ENCODE data around the gene RCC1. TPM values are rescaled to one million over a fixed set of nuclear protein-coding genes. Genes with fewer than 3 reads are reported as not detected.

Gene RCC1
- total RNA-seq, 1 donor from 2014 or later = 23.7 TPM

DNA sequence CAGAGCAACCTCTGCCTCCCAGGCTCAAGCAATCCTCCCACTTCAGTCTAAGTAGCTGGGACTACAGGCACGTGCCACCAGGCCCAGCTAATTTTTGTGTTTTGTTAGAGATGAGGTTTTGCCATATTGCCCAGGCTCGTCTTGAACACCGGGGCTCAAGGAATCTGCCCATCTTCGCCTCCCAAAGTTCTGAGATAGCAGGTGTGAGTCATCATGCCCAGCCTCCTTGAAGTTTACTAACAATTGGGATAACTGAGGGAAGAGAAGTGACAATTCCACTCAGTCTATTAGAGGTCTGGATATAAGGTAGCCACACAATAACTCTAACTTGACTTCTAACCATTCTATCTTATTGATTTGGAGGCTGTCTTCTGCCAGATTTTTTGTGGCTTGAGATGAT, 6.3 kb upstream of the RCC1 start:
- Mint-ChIP-seq H3K4me1 (ENCODE audit: low read depth, unreplicated experiment) (no peaks in the 10 kb centered on the region), H3K9me3 (ENCODE audit: unreplicated experiment) (no peaks in the 10 kb centered on the region), H3K4me3 (ENCODE audit: unreplicated experiment) (no peak overlapping the region), H3K27me3 (ENCODE audit: low read depth, unreplicated experiment) (no peaks in the 10 kb centered on the region), H3K36me3 (ENCODE audit: low read depth, unreplicated experiment) (peaks cover 11% of the 10 kb centered on the region), H3K27ac (ENCODE audit: unreplicated experiment) (no peak overlapping the region)
- DNase-seq (ENCODE audit: low read depth) (no peak), FAIRE-seq (no peak)
- H3K36me3 ChIP-seq (ENCODE audit: insufficient read depth, low read length) = peaks cover 13% of the 10 kb centered on the region
- H3K27me3 ChIP-seq (ENCODE audit: insufficient read depth, low read length) = no peaks in the 10 kb centered on the region
- no peak overlapping the region for H2AFZ ChIP-seq (ENCODE audit: low read depth, low read length)
- no peak overlapping the region for H3K27ac ChIP-seq (ENCODE audit: low read depth, low read length)
- no peak for TF ChIP-seq EZH2 (IDR thresholded peaks at IDR 0.05; ENCODE audit: insufficient read depth, low read length)
- TF ChIP-seq, protein P1, sequence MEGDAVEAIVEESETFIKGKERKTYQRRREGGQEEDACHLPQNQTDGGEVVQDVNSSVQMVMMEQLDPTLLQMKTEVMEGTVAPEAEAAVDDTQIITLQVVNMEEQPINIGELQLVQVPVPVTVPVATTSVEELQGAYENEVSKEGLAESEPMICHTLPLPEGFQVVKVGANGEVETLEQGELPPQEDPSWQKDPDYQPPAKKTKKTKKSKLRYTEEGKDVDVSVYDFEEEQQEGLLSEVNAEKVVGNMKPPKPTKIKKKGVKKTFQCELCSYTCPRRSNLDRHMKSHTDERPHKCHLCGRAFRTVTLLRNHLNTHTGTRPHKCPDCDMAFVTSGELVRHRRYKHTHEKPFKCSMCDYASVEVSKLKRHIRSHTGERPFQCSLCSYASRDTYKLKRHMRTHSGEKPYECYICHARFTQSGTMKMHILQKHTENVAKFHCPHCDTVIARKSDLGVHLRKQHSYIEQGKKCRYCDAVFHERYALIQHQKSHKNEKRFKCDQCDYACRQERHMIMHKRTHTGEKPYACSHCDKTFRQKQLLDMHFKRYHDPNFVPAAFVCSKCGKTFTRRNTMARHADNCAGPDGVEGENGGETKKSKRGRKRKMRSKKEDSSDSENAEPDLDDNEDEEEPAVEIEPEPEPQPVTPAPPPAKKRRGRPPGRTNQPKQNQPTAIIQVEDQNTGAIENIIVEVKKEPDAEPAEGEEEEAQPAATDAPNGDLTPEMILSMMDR (IDR thresholded peaks at IDR 0.05; ENCODE audit: insufficient read depth, low read depth, low read length) = no peak
- H3K4me3 ChIP-seq (ENCODE audit: insufficient read depth, low read depth, low read length) = no peak overlapping the region
- H3K4me1 ChIP-seq (ENCODE audit: insufficient read depth, low read length) = no peaks in the 10 kb centered on the region
- H4K20me1 ChIP-seq (ENCODE audit: insufficient read depth, low read length) = no peaks in the 10 kb centered on the region
- no peak overlapping the region for H3K9ac ChIP-seq (ENCODE audit: low read length)
- H3K79me2 ChIP-seq (ENCODE audit: insufficient read depth, low read length) = no peaks in the 10 kb centered on the region
- H3K9me3 ChIP-seq (ENCODE audit: insufficient read depth, low read depth, low read length) = no peaks in the 10 kb centered on the region
- H3K4me2 ChIP-seq (ENCODE audit: low read length) = no peak overlapping the region

DNA sequence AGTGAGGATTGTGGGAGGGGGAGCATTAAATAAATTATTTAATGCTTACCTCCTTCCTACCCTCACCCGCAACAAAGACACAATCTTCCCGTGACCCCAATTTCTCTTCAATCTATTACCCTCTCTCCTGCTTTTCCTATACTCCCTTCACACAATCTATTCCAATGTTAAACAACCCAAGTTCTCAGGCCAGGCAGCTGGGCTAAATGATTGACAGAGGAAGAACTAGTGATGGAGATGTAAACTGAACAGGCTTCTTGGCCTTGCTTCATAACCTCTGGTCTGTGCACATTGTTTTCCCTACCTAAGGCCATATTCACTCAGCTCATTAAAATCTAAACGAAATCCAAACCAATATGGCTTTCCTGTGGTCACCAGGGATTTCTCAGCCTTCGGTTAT, 3.9 kb upstream of the RCC1 start:
- Mint-ChIP-seq H3K9me3 (ENCODE audit: unreplicated experiment) (no peaks in the 10 kb centered on the region), H3K36me3 (ENCODE audit: low read depth, unreplicated experiment) (peaks cover 12% of the 10 kb centered on the region), H3K4me3 (ENCODE audit: unreplicated experiment) (no peak overlapping the region), H3K27ac (ENCODE audit: unreplicated experiment) (no peak overlapping the region), H3K4me1 (ENCODE audit: low read depth, unreplicated experiment) (no peaks in the 10 kb centered on the region), H3K27me3 (ENCODE audit: low read depth, unreplicated experiment) (no peaks in the 10 kb centered on the region)
- Histone ChIP-seq H3K79me2 (ENCODE audit: insufficient read depth, low read length) (peaks cover 14% of the 10 kb centered on the region), H2AFZ (ENCODE audit: low read depth, low read length) (no peak overlapping the region), H4K20me1 (ENCODE audit: insufficient read depth, low read length) (peaks cover 4% of the 10 kb centered on the region), H3K27me3 (ENCODE audit: insufficient read depth, low read length) (no peaks in the 10 kb centered on the region), H3K27ac (ENCODE audit: low read depth, low read length) (no peak overlapping the region), H3K4me2 (ENCODE audit: low read length) (no peak overlapping the region), H3K36me3 (ENCODE audit: insufficient read depth, low read length) (peaks cover 5% of the 10 kb centered on the region), H3K4me3 (ENCODE audit: insufficient read depth, low read depth, low read length) (no peak overlapping the region), H3K4me1 (ENCODE audit: insufficient read depth, low read length) (no peaks in the 10 kb centered on the region), H3K9ac (ENCODE audit: low read length) (no peak overlapping the region), H3K9me3 (ENCODE audit: insufficient read depth, low read depth, low read length) (no peaks in the 10 kb centered on the region)
- TF ChIP-seq, protein P1 (IDR thresholded peaks at IDR 0.05; ENCODE audit: insufficient read depth, low read depth, low read length) = no peak
- TF ChIP-seq EZH2 (IDR thresholded peaks at IDR 0.05; ENCODE audit: insufficient read depth, low read length) = no peak
- no peak for FAIRE-seq
- no peak for DNase-seq (ENCODE audit: low read depth)

DNA sequence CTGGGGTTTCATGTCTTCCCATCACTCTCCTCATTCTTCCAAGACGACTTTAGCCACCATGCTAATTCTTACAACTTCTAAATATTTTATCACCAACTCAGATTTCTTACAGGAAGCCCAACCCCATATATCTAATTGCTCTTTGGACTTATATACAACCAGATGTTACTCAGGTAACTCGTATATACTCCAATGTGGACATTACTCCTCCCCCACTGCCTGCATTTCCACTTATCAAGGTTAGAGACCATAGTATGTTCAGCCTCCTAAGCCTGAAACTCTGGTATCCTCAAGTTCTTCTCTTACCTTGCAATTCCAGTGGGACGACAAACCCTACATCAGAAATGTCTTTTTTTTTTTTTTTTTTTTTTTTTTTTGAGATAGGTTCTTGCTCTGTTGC, 2.7 kb upstream of the RCC1 start:
- FAIRE-seq = no peak
- H3K36me3 ChIP-seq (ENCODE audit: insufficient read depth, low read length) = peaks cover 10% of the 10 kb centered on the region
- H3K4me2 ChIP-seq (ENCODE audit: low read length) = no peak overlapping the region
- H3K27me3 ChIP-seq (ENCODE audit: insufficient read depth, low read length) = no peaks in the 10 kb centered on the region
- H3K79me2 ChIP-seq (ENCODE audit: insufficient read depth, low read length) = peaks cover 26% of the 10 kb centered on the region
- Mint-ChIP-seq H3K36me3 (ENCODE audit: low read depth, unreplicated experiment) (peaks cover 15% of the 10 kb centered on the region), H3K27me3 (ENCODE audit: low read depth, unreplicated experiment) (no peaks in the 10 kb centered on the region), H3K27ac (ENCODE audit: unreplicated experiment) (no peak overlapping the region), H3K4me3 (ENCODE audit: unreplicated experiment) (no peak overlapping the region), H3K4me1 (ENCODE audit: low read depth, unreplicated experiment) (no peaks in the 10 kb centered on the region), H3K9me3 (ENCODE audit: unreplicated experiment) (no peaks in the 10 kb centered on the region)
- H2AFZ ChIP-seq (ENCODE audit: low read depth, low read length) = no peak overlapping the region
- TF ChIP-seq EZH2 (IDR thresholded peaks at IDR 0.05; ENCODE audit: insufficient read depth, low read length) = no peak
- TF ChIP-seq, protein P1 (IDR thresholded peaks at IDR 0.05; ENCODE audit: insufficient read depth, low read depth, low read length) = no peak
- H3K4me3 ChIP-seq (ENCODE audit: insufficient read depth, low read depth, low read length) = no peak overlapping the region
- no peak overlapping the region for H3K9ac ChIP-seq (ENCODE audit: low read length)
- peaks cover 15% of the 10 kb centered on the region for H4K20me1 ChIP-seq (ENCODE audit: insufficient read depth, low read length)
- no peaks in the 10 kb centered on the region for H3K4me1 ChIP-seq (ENCODE audit: insufficient read depth, low read length)
- H3K9me3 ChIP-seq (ENCODE audit: insufficient read depth, low read depth, low read length) = no peaks in the 10 kb centered on the region
- H3K27ac ChIP-seq (ENCODE audit: low read depth, low read length) = no peak overlapping the region
- no peak for DNase-seq (ENCODE audit: low read depth)
